ENCODE measurements around the gene RENBP. TPM values are rescaled to one million over a fixed set of nuclear protein-coding genes. Genes with fewer than 3 reads are reported as not detected.

Gene RENBP
- polyA plus RNA-seq, 3 donors: 2.7 to 125 (median 3.8) TPM

DNA sequence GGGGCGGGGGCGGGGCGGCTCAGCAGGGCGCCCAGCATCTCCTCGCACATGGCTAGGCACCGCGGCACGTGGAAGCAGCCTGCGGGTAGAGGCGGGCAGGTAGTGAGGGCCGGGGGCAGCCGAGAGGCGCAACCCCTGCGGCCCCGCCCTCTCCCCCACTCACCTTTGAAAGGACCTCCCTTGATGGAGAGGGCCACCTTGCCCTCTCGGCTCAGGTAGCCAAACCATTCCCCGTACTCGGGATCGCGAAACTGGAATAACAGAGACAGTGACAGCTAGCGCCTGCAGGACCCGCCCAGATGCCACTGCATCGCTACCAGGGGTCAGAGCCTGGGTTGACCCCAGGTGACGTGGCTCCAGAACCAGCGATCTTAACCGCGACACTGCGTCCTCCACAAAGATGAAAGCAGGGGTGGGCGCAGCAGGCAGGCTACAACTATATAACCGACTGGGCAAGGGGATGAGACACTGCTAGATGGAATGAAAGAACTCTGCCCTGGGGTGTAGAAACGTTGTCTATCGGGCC, 9.1 kb downstream of the RENBP start:
- no peak overlapping the region for H3K9ac ChIP-seq (ENCODE audit: insufficient read depth, low read length, poor library complexity, severe bottlenecking)
- Mint-ChIP-seq H3K27me3 (ENCODE audit: low read depth in 3 of 3) (peaks cover 1 to 52% (median 2%) of the 10 kb centered on the region in 3 donors), H3K9me3 (peaks cover 0 to 11% (median 2%) of the 10 kb centered on the region in 7 donors), H3K36me3 (peaks cover 28 to 46% of the 10 kb centered on the region in 2 donors), H3K4me3 (peak overlapping the region; percentile 42 to 45), H3K27ac (peak overlapping the region in 1 of 7 donors; percentile 30), H3K4me1 (peaks cover 18% of the 10 kb centered on the region)
- peaks cover 15 to 20% of the 10 kb centered on the region in 2 donors for H3K4me1 ChIP-seq (ENCODE audit: control insufficient read depth in 1 of 2, insufficient read depth in 2 of 2, low read length in 2 of 2)
- 47% methylated on average over 12 of the region's 32 CpGs for WGBS (ENCODE audit: insufficient coverage)
- H3K4me3 ChIP-seq (replicated peaks in 1 of 3; ENCODE audit: low read depth in 2 of 3, low read length in 3 of 3): no peak overlapping the region
- peaks cover 0 to 3% of the 10 kb centered on the region in 2 donors for H3K27me3 ChIP-seq (ENCODE audit: control insufficient read depth in 2 of 2, insufficient read depth in 2 of 2, low read length in 2 of 2)
- peak overlapping the region; percentile 94 for H3K4me2 ChIP-seq (replicated peaks; ENCODE audit: extremely low read depth, low read length, poor library complexity, severe bottlenecking)
- TF ChIP-seq, protein P1, sequence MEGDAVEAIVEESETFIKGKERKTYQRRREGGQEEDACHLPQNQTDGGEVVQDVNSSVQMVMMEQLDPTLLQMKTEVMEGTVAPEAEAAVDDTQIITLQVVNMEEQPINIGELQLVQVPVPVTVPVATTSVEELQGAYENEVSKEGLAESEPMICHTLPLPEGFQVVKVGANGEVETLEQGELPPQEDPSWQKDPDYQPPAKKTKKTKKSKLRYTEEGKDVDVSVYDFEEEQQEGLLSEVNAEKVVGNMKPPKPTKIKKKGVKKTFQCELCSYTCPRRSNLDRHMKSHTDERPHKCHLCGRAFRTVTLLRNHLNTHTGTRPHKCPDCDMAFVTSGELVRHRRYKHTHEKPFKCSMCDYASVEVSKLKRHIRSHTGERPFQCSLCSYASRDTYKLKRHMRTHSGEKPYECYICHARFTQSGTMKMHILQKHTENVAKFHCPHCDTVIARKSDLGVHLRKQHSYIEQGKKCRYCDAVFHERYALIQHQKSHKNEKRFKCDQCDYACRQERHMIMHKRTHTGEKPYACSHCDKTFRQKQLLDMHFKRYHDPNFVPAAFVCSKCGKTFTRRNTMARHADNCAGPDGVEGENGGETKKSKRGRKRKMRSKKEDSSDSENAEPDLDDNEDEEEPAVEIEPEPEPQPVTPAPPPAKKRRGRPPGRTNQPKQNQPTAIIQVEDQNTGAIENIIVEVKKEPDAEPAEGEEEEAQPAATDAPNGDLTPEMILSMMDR (IDR thresholded peaks at IDR 0.05): no peak
- DNase-seq: no peak
- peaks cover 34% of the 10 kb centered on the region for H3K79me2 ChIP-seq (ENCODE audit: insufficient read depth, low read length)
- H4K20me1 ChIP-seq (ENCODE audit: insufficient read depth, low read length): peaks cover 74% of the 10 kb centered on the region
- H3K36me3 ChIP-seq (replicated peaks in 1 of 2; ENCODE audit: control insufficient read depth in 1 of 2, insufficient read depth in 2 of 2, low read length in 2 of 2): peaks cover 38 to 50% of the 10 kb centered on the region in 2 donors
- no peak overlapping the region for H3K27ac ChIP-seq (ENCODE audit: low read depth in 1 of 2, low read length in 2 of 2)
- H3K9me3 ChIP-seq (replicated peaks in 1 of 2; ENCODE audit: control insufficient read depth in 1 of 2, insufficient read depth in 1 of 2, low read length in 2 of 2): no peaks in the 10 kb centered on the region
- no peak overlapping the region for H2AFZ ChIP-seq (ENCODE audit: insufficient read depth, low read depth, low read length, poor library complexity, severe bottlenecking)
- intact Hi-C loops (cut with micrococcal nuclease): no loop called here

DNA sequence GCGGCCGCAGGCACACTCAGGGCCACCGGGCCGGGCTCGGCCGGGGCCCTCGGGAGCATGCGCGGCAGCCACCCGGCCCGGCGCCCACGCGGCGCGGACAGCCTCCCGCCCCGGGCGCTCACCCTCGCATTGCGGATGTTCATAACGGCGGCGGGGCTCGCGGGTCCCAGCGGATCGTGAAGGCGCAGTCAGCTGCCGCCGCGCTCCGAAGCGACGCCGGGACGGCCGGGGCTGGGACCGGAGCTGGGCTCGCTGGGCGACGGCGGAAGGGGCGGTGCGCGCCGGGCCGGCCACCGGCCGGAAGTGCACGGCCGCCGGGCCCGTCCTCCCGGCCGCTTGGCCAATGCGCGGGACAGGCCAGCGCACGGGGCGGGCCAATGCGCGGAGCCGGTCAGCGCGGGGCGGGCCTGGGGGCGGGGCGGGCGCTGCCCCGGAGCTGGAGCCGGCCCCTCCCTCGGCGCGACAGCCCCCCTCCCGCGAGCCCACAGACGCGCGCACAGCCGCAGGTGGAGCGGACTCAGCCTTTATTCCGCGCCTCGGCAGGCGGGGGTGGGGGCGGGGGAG, 9.6 kb downstream of the RENBP start, which contains the start of gene NAA10:
Gene NAA10, minus strand, starts transcription at position 276 of the 564 bp plus-strand sequence. Its CDS starts 133 bp downstream, at position 143.
- Histone ChIP-seq H3K4me1 (ENCODE audit: control insufficient read depth in 1 of 2, insufficient read depth in 2 of 2, low read length in 2 of 2) (peaks cover 20 to 25% of the 10 kb centered on the region in 2 donors), H3K36me3 (replicated peaks in 1 of 2; ENCODE audit: control insufficient read depth in 1 of 2, insufficient read depth in 2 of 2, low read length in 2 of 2) (peaks cover 38 to 50% of the 10 kb centered on the region in 2 donors), H2AFZ (ENCODE audit: insufficient read depth, low read depth, low read length, poor library complexity, severe bottlenecking) (peak within 1 kb of the TSS; percentile 46), H3K79me2 (ENCODE audit: insufficient read depth, low read length) (peaks cover 38% of the 10 kb centered on the region), H3K9ac (ENCODE audit: insufficient read depth, low read length, poor library complexity, severe bottlenecking) (peak within 1 kb of the TSS; percentile 45), H4K20me1 (ENCODE audit: insufficient read depth, low read length) (peaks cover 74% of the 10 kb centered on the region), H3K4me3 (replicated peaks in 1 of 3; ENCODE audit: low read depth in 2 of 3, low read length in 3 of 3) (peak within 1 kb of the TSS; percentile 65 to 85 (median 66)), H3K4me2 (replicated peaks; ENCODE audit: extremely low read depth, low read length, poor library complexity, severe bottlenecking) (peak within 1 kb of the TSS; percentile 94), H3K27ac (ENCODE audit: low read depth in 1 of 2, low read length in 2 of 2) (peak within 1 kb of the TSS in 1 of 2 donors; percentile 48), H3K27me3 (ENCODE audit: control insufficient read depth in 2 of 2, insufficient read depth in 2 of 2, low read length in 2 of 2) (peaks cover 0 to 3% of the 10 kb centered on the region in 2 donors), H3K9me3 (replicated peaks in 1 of 2; ENCODE audit: control insufficient read depth in 1 of 2, insufficient read depth in 1 of 2, low read length in 2 of 2) (no peaks in the 10 kb centered on the region)
- Mint-ChIP-seq H3K27me3 (ENCODE audit: low read depth in 3 of 3) (peaks cover 0 to 54% (median 2%) of the 10 kb centered on the region in 3 donors), H3K36me3 (peaks cover 25 to 45% of the 10 kb centered on the region in 2 donors), H3K27ac (peak within 1 kb of the TSS; percentile 11 to 84 (median 61)), H3K4me3 (peak within 1 kb of the TSS; percentile 79 to 88), H3K9me3 (peaks cover 0 to 11% (median 2%) of the 10 kb centered on the region in 7 donors), H3K4me1 (peaks cover 16% of the 10 kb centered on the region)
- intact Hi-C loops (cut with micrococcal nuclease): no loop called here
- WGBS (ENCODE audit: insufficient coverage): under 1% methylated on average over 65 of the region's 87 CpGs
- TF ChIP-seq, protein P1 (IDR thresholded peaks at IDR 0.05): no peak
- DNase-seq: peak; percentile 47 to 66 (median 60)

All from CD14-positive monocyte (primary cell).